ENCODE data around the gene IPP.

IPP gene

DNA sequence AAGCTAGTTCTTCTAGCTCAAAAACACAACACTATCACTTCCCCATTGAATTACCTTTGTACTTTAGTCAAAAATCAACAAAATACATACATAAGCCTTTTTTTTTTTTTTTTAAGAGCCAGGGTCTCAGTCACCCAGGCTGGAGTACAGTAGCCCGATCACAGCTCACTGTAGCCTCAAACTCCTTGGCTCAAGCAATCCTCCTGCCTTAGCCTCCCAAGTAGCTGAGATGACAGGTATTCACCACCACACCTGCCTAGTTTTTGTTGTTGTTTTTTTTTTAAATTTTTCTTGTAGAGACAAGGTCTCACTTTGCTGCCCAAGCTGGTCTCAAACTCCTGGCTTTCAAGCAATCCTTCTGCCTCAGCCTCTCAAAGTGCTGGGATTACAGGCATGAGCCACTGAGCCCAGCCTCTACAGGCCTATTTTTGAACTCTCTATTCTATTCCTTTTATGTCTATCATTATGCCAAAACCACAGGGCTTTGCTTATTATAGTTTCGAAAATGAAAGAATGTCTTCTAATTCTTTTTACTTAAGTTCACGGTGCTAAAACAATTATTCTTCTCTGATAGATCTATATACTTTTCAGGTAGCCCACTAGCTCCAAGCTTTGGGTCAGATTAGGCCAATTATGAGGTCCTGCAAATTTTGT lies 93.8 kb downstream of the IPP start:
- no peaks in the 10 kb centered on the region for H3K36me3 ChIP-seq (ENCODE audit: control insufficient read depth, insufficient read depth, low read length)
- no peak for TF ChIP-seq CTCF (IDR thresholded peaks at IDR 0.05)
- H2AFZ ChIP-seq: no peak overlapping the region
- H3K4me2 ChIP-seq (ENCODE audit: low read length): no peak overlapping the region
- H3K9me3 ChIP-seq (ENCODE audit: control insufficient read depth, low read length): no peaks in the 10 kb centered on the region
- no peaks in the 10 kb centered on the region for H3K27me3 ChIP-seq (ENCODE audit: control insufficient read depth, insufficient read depth, low read length)
- H3K79me2 ChIP-seq: peaks cover 5% of the 10 kb centered on the region
- no peak overlapping the region for H3K27ac ChIP-seq
- H3K9ac ChIP-seq: no peak overlapping the region
- no peaks in the 10 kb centered on the region for H3K4me1 ChIP-seq
- H3K4me3 ChIP-seq (ENCODE audit: low read depth, low read length): no peak overlapping the region

DNA sequence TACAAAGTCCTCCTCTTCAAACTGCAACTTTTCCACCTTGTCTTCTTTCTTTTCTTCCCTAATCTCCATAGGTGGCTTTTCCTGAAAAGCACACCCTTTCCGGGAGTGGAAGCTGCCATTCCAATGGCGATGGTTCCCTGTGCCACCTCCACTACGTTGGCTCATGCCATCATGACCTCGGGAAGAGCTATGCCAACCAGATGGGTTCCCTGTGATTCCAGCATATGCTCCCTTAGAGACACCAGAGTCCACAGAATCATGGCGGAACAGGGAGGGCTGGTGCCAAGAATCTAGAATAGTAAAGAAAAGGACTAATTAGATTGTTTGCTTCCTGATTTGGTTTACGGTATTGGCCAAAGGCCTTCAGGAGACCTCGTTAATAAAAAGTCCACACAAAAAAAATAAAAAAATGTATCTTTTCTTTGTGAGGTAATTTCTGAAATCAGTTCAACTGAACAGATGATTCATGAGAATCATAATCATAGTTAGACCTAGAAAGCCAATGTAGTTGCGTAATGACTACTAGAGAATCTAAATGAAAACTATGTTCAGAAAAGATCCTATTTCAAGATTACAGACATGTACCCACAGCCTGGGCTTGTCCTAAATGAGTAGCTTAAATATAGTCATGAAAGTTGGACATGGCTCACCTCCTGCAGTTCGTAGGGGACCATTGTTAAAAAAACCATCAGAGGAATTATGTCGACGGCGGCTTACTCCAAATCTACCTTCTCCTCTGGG lies 95.7 kb downstream of the IPP start:
- H3K4me1 ChIP-seq: no peaks in the 10 kb centered on the region
- H3K36me3 ChIP-seq (ENCODE audit: control insufficient read depth, insufficient read depth, low read length): no peaks in the 10 kb centered on the region
- peaks cover 3% of the 10 kb centered on the region for H3K79me2 ChIP-seq
- H3K27me3 ChIP-seq (ENCODE audit: control insufficient read depth, insufficient read depth, low read length): no peaks in the 10 kb centered on the region
- H3K27ac ChIP-seq: no peak overlapping the region
- H3K9me3 ChIP-seq (ENCODE audit: control insufficient read depth, low read length): no peaks in the 10 kb centered on the region
- H3K4me3 ChIP-seq (ENCODE audit: low read depth, low read length): no peak overlapping the region
- H2AFZ ChIP-seq: no peak overlapping the region
- no peak overlapping the region for H3K9ac ChIP-seq
- TF ChIP-seq CTCF (IDR thresholded peaks at IDR 0.05): no peak
- no peak overlapping the region for H3K4me2 ChIP-seq (ENCODE audit: low read length)
